Measurements from ENCODE around the gene PRADC1. TPM values are rescaled to one million over a fixed set of nuclear protein-coding genes. Genes with fewer than 3 reads are reported as not detected.
"Not testable (repeated sequence)": the region's sequence is repeated elsewhere in the genome, so short reads cannot be mapped to it uniquely, and the experiment has no call there.

The PRADC1 gene
- polyA plus RNA-seq, 1 donor = 13.4 TPM

DNA sequence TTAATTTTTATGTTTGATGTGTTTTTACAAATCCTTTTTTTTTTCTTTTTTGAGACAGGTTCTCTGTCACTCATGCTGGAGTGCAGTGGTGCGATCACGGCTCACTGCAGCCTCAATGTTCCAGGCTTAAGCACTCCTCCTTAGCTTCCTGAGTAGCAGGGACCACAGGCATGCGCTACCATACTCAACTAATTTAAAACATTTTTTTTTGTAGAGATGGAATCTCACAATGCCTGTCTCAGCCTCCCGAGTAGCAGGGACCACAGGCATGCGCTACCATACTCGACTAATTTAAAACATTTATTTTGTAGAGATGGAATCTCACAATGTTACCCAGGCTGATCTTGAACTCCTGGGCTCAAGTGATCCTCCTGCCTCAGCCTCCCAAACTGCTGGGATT is 27.4 kb downstream of the PRADC1 start:
- no peak for DNase-seq

DNA sequence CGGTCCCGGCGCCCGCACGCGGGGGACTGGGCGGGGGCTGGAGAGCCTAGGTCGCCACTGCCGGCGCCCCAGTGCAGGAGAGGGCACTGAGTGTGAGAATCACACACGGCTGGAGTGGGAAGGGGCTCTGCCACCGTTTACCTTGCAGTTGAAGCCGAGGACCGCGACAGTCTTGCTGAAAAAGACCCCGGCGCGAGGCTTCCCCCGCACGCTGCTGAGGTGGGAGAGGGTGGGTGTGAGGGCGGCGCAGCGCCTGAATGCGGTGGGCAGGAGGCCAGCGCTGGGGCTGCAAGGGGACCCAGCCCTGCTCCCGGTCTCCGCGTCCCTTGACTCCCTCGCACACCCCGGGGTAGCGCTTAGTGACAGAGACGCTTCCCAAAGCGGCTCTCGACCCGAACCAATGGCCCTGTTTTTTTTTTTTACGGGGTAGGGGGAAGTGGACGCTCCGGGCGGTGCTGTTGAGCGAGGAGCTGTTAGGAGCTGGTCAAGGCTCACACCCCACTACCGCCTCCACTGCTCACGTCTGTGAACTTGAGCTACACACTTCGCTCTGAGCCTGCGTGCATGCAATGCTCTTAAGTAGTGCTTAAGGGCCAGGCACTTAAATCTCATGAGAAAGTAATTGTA is 29.9 kb downstream of the PRADC1 start:
- DNase-seq = no peak

GRCh38 chr2:73202156-73203054 is 30.6 kb downstream of the PRADC1 start, which contains the start of gene NOTO:
Gene NOTO, plus strand, starts transcription at chr2:73202574. Its CDS starts 93 bp downstream, at chr2:73202667.
- no peak for DNase-seq

DNA sequence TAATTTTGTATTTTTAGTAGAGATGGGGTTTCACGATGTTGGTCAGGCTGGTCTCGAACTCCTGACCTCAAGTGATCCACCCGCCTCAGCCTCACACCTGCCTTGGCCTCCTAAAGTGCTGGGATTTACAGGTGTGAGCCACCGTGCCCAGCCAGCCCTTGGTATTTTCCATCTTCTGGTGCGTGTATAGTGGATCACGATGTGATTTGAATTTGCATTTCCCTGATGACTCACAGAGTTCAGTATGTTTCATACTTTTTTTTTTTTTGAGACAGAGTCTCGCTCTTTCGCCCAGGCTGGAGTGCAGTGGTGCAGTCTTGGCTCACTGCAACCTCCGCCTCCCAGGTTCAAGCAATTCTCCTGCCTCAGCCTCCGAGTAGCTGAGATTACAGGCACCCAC is 32.8 kb downstream of the PRADC1 start:
- not testable (repeated sequence) for DNase-seq

DNA sequence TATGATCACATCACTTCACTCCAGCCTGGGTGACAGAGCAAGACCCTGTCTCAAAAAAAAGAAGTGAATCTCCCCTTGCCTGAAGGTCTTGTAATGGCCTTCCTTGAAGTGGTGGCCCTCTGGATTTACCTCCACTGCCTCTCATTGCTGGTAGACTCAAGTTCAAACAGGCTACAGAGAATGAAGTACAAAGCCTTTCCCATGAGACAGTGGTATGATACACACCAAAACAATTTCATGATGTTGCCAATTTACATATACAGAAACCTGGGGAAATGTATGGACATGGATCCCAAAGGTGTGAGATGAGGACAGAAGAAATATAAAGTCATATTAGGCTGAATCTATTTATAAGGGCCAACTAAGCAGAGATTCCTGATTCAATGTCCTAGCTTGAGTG is 35.5 kb downstream of the PRADC1 start:
- no peak for DNase-seq

- DNase-seq = no peak
Observed at GRCh38 chr2:73187549-73187948, 45.5 kb downstream of the PRADC1 start.

DNA sequence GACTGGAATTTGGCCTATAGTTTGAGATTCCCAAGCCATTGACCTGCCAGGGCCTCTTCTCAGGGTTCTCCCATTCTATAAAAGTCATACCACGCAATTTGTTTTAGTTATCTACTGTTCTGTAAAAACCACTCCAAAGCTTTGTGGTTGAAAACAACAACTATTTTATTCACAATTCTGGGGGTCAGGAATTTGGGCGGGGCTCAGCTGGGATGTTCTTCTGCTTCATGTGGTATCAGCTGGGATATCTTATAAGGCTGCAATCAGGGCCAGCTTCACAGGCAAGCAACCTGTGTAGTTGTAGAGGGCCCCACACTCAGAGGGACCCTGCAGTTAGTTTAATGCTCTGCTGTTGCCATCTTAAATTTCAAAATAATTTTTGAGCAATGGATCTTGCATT is 47.1 kb downstream of the PRADC1 start:
- DNase-seq = no peak

Other genes with a start within 250 kb of the PRADC1 start
- gene SFXN5, start 161.5 kb downstream of the PRADC1 start, polyA plus RNA-seq (ENCODE audit: insufficient read length) = 26.3 TPM
- 43.9 TPM for gene RAB11FIP5, start 120.3 kb downstream of the PRADC1 start, polyA plus RNA-seq (ENCODE audit: insufficient read length)
- gene NOTO, start 30.7 kb downstream of the PRADC1 start, polyA plus RNA-seq (ENCODE audit: insufficient read length) = 0.10 TPM
- gene SMYD5, start 19.0 kb downstream of the PRADC1 start, polyA plus RNA-seq (ENCODE audit: insufficient read length) = 43.4 TPM
- 276 TPM for gene CCT7, start 1.1 kb upstream of the PRADC1 start, polyA plus RNA-seq (ENCODE audit: insufficient read length)
- gene FBXO41, start 51.2 kb upstream of the PRADC1 start, polyA plus RNA-seq (ENCODE audit: insufficient read length) = 2.1 TPM
- not detected for gene EGR4, start 60.3 kb upstream of the PRADC1 start, polyA plus RNA-seq (ENCODE audit: insufficient read length)
- gene ALMS1, start 152.6 kb upstream of the PRADC1 start, polyA plus RNA-seq (ENCODE audit: insufficient read length) = 45.2 TPM